NCI-H2081 treated with DMSO at 0.1 percent for 48 hours (cell line): ENCODE measurements around the gene ASPG.

ENCODE experiments used
- DNase-seq: peaks from one replicate; lab custom pipeline; 2025; lab: John Stamatoyannopoulos, UW

The ASPG gene

GRCh38 chr14:104105071-104105821 is 19.7 kb downstream of the ASPG start:
- no peak for DNase-seq

GRCh38 chr14:104105822-104106470 is 20.4 kb downstream of the ASPG start:
- DNase-seq = no peak

- DNase-seq = no peak
These were observed 21.0 kb downstream of the ASPG start for GRCh38 chr14:104106471-104106991.

GRCh38 chr14:104107101-104107581 is 21.6 kb downstream of the ASPG start:
- DNase-seq = no peak

- DNase-seq = no peak
These were observed 22.4 kb downstream of the ASPG start for GRCh38 chr14:104107611-104108569.

- DNase-seq = no peak
These were observed 23.4 kb downstream of the ASPG start for GRCh38 chr14:104108570-104109541.

- DNase-seq = no peak
These were observed 24.3 kb downstream of the ASPG start for GRCh38 chr14:104109731-104110361.

GRCh38 chr14:104110491-104111209 is 25.1 kb downstream of the ASPG start:
- no peak for DNase-seq

GRCh38 chr14:104111301-104112112 is 26.0 kb downstream of the ASPG start:
- DNase-seq = no peak

- no peak for DNase-seq
These were observed 26.6 kb downstream of the ASPG start for GRCh38 chr14:104112113-104112505.

GRCh38 chr14:104112609-104113571 is 27.4 kb downstream of the ASPG start:
- DNase-seq = no peak

GRCh38 chr14:104113631-104114420 is 28.3 kb downstream of the ASPG start:
- no peak for DNase-seq

- no peak for DNase-seq
These were observed 29.1 kb downstream of the ASPG start for GRCh38 chr14:104114421-104115130.

- DNase-seq = no peak
These were observed 29.7 kb downstream of the ASPG start for GRCh38 chr14:104115131-104115600.

- no peak for DNase-seq
These were observed 30.3 kb downstream of the ASPG start for GRCh38 chr14:104115691-104116287.
